NCI-H2227 treated with DMSO at 0.1 percent for 48 hours (cell line): ENCODE data around the gene CRELD2.
"Not testable (repeated sequence)": the region's sequence is repeated elsewhere in the genome, so short reads cannot be mapped to it uniquely, and the experiment has no call there.

Experiments
- DNase-seq: peaks from one replicate; lab custom pipeline; 2025; lab: John Stamatoyannopoulos, UW

CRELD2 gene

GRCh38 chr22:49945042-49945794, 26.8 kb downstream of the CRELD2 start:
- DNase-seq: not testable (repeated sequence)

- no peak for DNase-seq
These were observed 28.3 kb downstream of the CRELD2 start for GRCh38 chr22:49946612-49947295.

GRCh38 chr22:49947296-49947622, 28.8 kb downstream of the CRELD2 start:
- no peak for DNase-seq

GRCh38 chr22:49948116-49948957, 29.9 kb downstream of the CRELD2 start:
- no peak for DNase-seq

- no peak for DNase-seq
These were observed 30.8 kb downstream of the CRELD2 start for GRCh38 chr22:49948958-49949913.

DNA sequence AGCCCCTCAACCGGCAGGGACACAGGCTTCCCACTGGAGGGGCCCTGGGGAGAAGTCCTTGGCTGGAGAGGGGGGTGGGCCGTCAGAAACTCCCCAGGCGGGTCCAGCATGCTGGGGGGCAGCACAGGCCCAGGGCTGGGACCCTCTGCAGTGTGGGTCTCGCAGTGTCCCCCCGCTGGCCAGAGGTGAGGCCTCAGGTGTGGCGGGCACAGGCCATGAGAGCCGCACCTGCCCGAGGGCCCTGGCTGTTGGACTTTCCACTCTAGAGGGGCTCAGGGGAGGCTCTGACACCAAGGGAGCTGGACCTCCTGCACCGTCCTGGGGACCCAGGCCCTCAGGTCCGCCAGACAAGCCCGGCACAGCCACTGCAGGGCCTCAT, 31.5 kb downstream of the CRELD2 start:
- DNase-seq: no peak

DNA sequence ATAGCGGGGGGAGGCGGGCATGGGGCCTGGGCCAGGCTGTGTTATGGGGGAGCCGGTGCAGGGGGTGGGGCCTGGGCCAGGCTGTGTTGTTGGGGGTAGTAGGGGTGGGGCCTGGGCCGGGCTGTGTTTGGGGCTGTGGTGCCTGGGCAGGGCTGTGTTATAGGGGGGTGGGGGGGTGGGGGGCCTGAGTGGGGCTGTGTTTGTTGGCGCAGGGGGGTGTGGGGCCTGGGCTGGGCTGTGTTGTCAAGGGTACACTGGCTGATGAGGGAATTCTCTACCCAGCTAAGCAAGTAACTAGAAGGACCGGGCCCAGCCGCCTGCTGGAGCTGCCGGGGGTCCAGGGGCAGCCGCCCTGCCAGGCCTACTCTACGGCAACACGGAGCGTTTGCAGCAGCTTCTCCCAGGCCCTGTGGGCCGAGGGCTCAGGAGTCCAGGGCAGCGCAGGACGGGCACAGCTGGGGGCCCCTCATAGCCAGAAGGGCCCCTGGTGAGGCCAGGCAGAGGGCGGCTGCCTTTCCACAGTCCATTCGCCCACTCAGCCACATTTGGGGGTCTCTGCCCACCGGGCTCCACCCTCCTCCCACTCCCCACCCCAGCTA, 32.1 kb downstream of the CRELD2 start:
- no peak for DNase-seq

DNA sequence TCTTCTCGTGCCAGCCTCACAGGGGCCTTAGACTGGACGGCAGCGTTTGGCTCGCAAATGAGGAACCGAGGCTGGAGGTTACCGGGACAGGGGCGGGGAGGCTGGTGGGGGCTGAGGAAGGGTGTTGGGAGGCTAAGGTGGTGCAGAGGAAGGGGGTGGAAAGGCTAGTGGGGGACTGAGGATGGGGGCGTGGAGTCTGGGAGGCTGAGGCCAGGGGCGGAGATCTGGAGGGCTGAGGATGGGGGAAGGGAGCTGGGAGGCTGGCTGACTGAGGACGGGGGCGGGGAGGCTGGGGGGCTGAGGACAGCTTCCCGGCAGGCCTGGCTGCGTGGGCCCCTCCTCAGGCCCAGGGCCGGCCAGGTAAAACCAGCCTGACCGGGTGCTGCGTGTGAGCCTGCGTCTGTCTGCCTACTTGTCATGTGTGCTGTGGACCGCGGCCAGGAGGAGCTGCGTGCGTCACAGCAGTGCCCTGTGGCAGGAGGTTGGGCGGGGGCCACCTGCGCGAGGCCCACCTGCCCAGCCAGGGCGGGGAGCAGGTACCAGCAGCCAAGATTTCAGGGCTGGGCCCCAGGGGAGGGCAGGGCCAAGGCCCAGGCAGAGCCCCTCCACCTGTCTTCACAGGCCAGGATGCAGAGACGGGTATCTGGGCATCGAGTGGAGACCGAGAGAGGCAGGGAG, 32.7 kb downstream of the CRELD2 start:
- no peak for DNase-seq

GRCh38 chr22:49951678-49951985, 33.2 kb downstream of the CRELD2 start:
- no peak for DNase-seq

GRCh38 chr22:49951986-49952896, 33.8 kb downstream of the CRELD2 start:
- DNase-seq: no peak

GRCh38 chr22:49953027-49953679, 34.7 kb downstream of the CRELD2 start:
- DNase-seq: no peak

GRCh38 chr22:49953680-49954344, 35.4 kb downstream of the CRELD2 start:
- no peak for DNase-seq

DNA sequence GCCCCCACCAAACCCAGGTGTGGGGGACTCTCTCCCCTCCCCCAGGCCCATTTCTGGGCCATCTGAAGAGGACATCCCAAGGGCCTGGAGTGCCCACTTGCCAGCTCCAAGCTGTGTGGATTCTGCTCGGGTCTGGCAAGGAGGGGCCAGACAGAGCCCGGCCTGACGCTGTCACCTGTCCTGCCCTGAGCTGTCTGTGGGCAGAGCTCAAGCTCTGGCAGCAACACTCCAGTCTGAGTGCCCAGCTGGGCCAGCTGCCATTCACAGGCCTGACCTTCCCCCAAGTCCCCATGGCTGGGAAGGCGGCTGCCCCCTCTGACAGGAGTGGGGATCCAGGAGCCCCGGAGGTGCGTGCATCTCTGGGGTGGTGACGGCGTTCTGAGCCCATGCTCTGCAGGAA, 35.9 kb downstream of the CRELD2 start:
- no peak for DNase-seq

DNA sequence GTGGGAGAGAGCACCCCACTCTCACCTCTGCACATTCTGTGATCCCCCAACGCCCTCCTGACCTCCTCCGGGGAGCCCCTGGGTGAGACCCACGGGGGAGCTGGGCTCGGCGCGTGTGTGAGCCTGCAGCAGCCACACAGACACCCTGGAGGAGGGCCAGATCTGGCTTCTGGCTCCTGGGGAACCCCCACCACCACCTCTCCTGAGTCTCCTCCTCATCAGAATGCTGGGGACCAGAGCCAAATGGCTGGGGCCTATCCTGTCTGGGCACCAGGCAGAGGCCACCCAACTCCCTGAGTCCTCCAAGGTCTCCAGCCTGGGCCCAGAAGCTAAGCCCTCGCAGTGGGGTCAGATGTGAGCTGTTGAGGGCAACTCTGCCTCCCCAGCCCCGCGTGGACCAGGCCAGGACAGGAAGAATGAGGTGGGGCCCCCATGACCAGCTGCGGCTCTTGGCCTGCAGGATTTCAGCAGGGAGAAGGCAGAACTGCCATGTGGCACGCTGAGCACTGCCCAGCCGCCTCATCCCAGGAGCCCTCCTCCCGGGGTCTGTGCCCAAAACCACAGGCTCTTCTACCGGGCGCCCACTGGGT, 36.7 kb downstream of the CRELD2 start:
- DNase-seq: no peak

GRCh38 chr22:49955581-49956417, 37.4 kb downstream of the CRELD2 start:
- DNase-seq: no peak

DNA sequence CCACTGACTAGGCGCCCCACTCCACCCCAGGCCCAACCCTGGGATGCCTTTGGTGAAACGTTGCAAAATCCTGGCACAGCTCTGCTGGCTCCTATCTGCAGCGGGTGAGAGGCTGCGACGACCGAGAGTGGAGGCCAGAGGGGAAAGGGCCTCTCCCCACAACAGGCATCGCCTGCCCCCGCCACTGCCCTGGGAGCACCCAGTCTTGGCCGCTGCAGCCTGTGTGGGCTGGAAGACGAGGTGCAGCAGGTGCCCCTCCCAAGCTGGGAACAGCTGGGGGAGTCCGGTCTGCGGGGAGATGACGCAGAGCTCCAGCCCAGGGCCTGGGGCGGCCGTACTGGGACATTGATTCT, 38.0 kb downstream of the CRELD2 start:
- DNase-seq: no peak
